HG02870 (cell line): Measurements from ENCODE around the gene TBCB.
"Not testable (repeated sequence)": the region's sequence is repeated elsewhere in the genome, so short reads cannot be mapped to it uniquely, and the experiment has no call there.

Experiments
- ATAC-seq: cut with Tn5 transposase; IDR thresholded peaks from one replicate; pipeline ENCODE4 v1.9.1; 2021; ENCODE audit warnings: mild to moderate bottlenecking, moderate library complexity; ENCODE audit not compliant: unreplicated experiment

The TBCB gene

DNA sequence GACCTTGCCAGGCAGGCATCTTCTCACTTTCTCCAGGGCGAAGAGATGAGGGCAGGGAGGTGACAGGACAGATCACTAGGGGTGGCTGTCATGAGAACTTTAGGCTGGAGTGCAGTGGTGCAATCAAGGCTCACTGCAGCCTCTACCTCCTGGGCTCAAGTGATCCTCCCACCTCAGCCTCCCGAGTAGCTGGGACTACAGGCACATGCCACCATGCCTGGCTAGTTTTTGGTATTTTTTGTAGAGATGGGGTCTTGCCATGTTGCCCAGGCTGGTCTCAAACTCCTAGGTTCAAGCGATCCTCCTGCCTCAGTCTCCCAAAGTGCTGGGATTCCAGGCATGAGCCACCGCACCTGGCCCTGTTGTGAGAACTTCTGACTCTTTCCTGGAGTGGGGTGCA lies 19.6 kb downstream of the TBCB start:
- not testable (repeated sequence) for ATAC-seq

- ATAC-seq: no peak
These were observed 21.9 kb downstream of the TBCB start for GRCh38 chr19:36136964-36137686.

- no peak for ATAC-seq
These were observed 23.8 kb downstream of the TBCB start for GRCh38 chr19:36139120-36139472.

DNA sequence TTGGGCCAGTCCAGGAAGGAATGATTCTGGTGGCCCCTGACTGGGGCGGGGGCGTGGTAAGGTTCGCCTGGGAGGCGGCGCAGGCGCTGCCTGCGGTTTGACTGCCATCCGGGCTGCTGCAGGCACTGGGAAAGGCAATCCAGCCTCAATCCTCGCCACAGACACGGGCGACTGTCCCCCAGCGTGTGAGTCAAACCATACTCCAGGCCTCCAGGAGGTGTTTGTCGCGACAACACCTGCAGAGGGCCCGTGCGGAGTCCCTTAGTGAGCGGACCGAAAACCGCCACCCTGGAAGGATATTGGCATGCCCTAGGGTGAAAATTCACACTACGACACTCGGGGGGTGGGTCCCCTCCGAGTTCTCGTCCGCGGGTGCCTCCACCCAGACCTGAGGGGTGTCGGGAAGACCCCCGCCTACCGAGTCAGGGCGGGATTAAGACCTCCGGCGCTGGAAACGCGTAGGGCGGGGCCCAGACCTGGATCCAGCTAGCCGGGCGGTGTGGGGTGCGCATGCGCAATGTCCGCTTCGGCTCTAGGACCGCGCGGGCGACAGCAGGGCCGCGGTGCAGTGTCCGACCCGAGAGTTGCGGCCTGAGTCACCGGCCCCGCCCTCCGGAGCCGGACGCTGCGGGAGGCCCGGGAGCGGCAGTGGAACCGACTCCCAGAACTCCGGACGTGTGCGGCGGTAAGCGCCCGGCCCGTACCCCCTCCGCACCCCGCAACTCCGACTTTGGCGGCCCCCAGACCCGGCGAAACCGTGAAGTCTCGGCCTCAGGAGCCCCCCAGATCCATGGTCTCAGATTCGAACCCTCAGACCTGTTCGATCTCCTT lies 24.4 kb downstream of the TBCB start, which contains the start of gene CAPNS1:
Gene CAPNS1 (plus strand): TSS at position 594 of the 831 bp plus-strand sequence. CDS start 946 bp downstream, outside the sequence.
- ATAC-seq: peak; percentile 79

- ATAC-seq: no peak
These were observed 25.2 kb downstream of the TBCB start for GRCh38 chr19:36140304-36141038.

GRCh38 chr19:36141039-36141927 lies 26.0 kb downstream of the TBCB start:
- peak; percentile 36 for ATAC-seq

DNA sequence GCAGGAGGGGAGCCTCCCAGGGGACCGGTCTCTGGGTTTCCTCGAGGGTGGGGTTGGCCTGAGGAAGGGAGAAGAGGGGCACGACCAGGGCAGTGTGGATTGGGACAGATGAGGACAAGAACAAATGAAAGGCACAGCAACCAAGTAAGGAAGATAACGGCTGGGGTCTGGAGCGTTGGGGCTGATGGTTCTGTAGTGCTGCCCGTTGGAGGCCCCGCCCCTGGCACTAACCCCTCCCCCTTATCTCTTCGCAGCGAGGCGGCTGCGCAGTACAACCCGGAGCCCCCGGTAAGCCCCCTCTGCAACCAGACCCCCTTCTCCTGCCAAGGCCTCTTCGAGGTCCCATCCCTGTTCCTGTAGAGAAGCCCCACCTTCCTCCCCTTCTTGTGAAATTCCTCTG lies 26.8 kb downstream of the TBCB start:
- no peak for ATAC-seq

DNA sequence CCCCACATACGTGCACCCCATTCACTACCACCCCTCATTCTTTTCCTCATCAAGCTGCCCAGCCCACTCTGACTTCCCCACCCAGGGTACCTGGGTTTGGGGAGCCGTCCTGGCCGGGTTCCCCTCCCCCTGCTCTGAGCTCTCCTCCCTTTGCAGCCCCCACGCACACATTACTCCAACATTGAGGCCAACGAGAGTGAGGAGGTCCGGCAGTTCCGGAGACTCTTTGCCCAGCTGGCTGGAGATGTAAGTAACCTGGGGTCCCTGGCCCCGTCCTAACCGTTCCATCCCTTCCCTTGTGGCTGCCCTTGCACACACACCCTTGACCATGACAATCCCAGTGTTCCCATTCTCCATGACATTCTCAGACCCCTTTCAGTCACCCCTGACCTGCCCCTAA lies 27.2 kb downstream of the TBCB start:
- no peak for ATAC-seq

DNA sequence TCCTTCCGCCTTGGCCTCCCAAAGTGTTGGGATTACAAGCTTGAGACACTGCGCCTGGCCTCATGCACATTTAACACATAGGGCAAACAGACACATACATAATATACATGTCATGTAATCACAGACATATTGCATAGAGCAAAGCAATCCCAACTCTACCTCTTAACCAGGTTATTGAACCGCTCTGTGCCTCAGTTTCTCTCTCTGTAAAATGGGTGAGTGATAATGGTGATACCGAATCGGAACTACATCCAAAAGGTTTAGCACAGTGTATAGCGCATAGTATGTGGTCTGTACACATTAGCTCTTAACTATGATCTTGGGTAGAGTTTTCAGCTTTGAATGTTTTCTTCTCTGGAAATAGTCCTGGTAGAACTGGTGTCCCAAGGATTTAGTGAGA lies 29.4 kb downstream of the TBCB start:
- no peak for ATAC-seq

- no peak for ATAC-seq
These were observed 34.6 kb downstream of the TBCB start for GRCh38 chr19:36149673-36150406.

DNA sequence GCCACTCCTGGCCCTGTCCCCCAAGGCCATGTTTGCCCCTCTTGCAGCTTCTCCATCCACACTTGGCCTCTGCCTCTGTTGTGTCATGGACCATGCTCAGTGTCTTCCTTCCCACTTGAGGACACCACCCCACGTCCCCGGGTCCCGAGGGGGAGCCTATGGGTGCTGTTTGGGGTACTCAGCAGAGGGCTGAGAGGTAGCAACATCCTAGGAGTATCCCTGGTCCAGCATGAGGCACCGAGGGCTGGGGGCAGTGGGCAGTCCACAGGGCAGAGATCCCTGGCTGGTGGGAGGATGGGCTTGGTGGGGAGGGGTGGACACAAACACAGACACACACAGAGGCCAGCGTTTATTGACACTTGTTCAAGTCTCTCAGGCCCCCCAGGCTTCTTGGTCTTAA lies 35.3 kb downstream of the TBCB start:
- no peak for ATAC-seq

DNA sequence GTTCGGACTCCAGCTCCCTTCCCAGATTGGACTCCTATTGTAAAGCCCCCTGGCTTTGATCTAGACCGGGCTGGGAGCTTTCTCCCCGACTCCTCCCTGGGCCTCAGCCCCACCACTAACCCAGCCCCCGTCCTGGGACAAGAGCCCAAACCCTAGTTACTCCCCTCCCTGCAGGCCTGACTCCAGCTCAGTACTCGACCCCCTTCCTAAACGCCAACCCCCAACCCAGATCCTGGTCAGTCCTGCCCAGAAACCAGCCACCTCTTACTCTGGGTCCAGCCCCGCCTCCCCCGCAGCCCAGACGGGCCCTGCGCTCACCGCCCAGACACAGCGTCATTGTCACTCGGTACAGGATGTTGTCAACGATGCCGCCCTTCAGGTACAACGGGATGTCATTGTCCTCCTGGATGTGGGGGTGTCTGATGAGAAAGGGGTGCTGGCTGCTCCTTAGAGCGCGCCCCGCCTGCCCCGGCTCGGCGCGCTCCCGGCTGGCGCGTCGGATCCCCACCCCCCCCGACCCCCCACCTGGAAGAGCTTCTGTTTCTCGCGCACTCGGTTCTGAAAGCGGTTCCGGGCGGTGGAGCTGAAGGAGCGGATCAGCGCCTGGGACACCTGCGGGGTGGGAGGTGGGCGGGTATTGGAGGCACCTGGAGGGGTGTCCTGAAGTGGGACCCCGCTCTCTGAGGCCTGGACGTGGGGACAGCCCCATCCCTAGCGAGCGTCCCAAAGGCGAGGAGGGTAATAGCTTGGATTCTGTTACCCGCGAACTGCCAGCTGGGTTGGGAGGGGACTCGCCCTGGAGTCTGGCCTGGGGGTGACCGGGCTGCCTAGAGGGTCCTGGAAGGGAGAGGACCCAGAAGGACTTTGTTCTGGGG lies 36.1 kb downstream of the TBCB start:
- ATAC-seq: no peak

- ATAC-seq: no peak
These were observed 36.7 kb downstream of the TBCB start for GRCh38 chr19:36152019-36152351.

DNA sequence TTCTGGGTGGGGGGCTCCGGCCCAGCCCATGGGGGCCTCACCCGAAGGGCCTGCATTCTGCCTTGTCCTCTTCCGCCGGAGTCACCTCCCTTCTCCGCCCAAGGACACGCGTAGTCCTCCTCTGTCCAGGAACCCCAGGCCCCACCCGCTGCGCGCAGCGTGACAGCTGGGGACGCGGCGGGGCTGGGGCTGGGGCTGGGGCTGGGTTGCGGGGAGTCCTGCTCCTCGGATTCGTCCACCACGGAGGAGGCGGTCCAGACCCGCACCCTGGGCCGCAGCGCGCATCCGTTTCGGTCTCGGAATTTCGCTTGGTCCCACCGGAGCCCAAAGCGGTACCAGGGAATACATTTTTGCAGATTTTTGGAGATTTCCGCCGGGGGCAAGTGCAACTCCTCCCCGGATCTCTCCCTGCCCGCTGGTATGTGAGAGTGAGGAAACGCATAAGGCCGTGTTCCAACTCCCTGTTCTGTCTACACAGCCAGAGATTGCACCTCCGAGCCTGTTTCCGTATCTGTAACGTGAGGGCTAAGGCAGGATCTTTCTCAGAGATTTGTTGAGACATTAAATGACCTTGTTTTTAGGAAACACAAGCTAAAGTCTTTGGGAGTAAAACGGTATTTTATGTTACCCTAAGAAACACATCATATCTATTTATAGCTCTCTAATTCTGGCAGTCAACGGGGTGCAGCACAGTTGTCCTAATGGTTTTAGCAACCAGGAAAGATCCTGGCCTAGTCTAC lies 37.3 kb downstream of the TBCB start, which contains the start of gene COX7A1:
Gene COX7A1 (minus strand): TSS at position 96 of the 740 bp plus-strand sequence. CDS start 40 bp downstream, at position 56.
- ATAC-seq: no peak

GRCh38 chr19:36153126-36153525 lies 37.9 kb downstream of the TBCB start:
- ATAC-seq: no peak

GRCh38 chr19:36160821-36161596 lies 45.7 kb downstream of the TBCB start:
- no peak for ATAC-seq

DNA sequence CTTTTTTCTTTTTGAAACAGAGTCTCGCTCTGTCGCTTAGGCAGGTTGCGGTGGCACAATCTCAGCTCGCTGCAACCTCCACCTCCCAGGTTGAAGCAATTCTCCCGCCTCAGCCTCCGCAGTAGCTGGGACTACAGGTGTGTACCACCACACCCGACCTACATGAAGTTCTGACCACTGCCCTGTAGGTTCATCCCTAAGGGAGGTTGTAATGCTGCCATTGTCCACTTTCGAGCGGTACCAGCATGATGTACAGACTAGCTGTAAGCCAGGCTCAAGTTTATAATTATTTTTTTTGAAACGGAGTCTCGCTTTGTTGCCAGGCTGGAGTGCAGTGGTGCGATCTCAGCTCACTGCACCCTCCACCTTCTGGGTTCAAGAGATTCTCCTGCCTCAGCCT lies 48.5 kb downstream of the TBCB start:
- no peak for ATAC-seq
